IPS-20b (cell line): ENCODE measurements around the gene SMAD3.

Source experiments
- H3K27ac ChIP-seq: one replicate; pipeline ENCODE4 v1.5.1; 2013; ENCODE audit warnings: low read length
- H3K27me3 ChIP-seq: 2 replicates; pipeline ENCODE4 v1.6.1; 2013; ENCODE audit warnings: mild to moderate bottlenecking, low read length, inconsistent platforms; ENCODE audit not compliant: insufficient read depth
- H3K36me3 ChIP-seq: 2 replicates; pipeline ENCODE4 v1.6.1; 2013; ENCODE audit warnings: low read depth, mild to moderate bottlenecking, inconsistent platforms, low read length, moderate library complexity; ENCODE audit not compliant: insufficient read depth
- H3K4me1 ChIP-seq: 2 replicates; pipeline ENCODE4 v1.6.1; 2013; ENCODE audit warnings: mild to moderate bottlenecking, control low read depth, inconsistent platforms, low read length, moderate library complexity; ENCODE audit not compliant: insufficient read depth
- H3K4me3 ChIP-seq: 2 replicates; pipeline ENCODE4 v1.5.1; 2013; ENCODE audit warnings: mild to moderate bottlenecking, low read length, inconsistent platforms
- H3K9ac ChIP-seq: 2 replicates; pipeline ENCODE4 v1.6.1; 2013; ENCODE audit warnings: low read depth, mild to moderate bottlenecking, inconsistent platforms, low read length, moderate library complexity
- H3K9me3 ChIP-seq: 2 replicates; pipeline ENCODE4 v1.6.1; 2013; ENCODE audit warnings: mild to moderate bottlenecking, low read depth, low read length, inconsistent platforms; ENCODE audit not compliant: insufficient read depth

The SMAD3 gene

DNA sequence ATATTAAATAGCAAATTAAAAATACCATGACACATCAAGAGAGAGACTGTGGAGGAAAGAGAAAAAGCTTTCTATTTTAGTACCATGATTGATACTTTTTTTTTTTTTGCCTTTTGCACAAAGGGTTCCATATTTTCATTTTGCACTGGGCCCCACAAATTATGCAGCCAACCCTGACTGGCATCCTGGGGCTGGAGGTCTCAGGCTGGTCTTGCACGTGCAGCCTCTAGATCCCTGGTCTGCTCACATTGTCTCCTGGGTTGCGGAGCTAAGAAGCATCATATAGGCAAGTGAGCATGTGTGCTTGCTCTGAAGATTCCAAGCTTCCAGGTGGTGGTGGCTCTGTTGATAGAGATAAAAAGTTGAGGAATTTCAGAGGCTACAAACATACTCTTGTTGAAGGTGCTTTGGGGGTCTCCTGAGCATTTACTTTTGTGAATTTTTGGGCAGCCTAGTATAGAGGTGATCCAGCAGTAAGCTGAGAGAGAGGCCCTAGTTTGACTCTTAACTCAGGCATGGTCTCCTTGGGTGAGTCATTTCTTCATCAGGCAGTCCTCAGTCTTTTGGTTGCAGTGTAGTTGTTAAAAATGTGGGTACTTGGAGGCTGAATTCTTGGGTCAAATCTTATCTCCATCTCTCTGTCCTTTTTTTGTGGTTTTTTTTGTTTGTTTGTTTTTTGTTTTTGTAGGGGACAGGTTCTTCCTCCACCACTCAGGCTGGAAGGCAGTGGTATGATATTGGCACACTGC is 31.3 kb downstream of the SMAD3 start:
- Histone ChIP-seq H3K27me3 (no peaks in the 10 kb centered on the region), H3K4me1 (peaks cover 12% of the 10 kb centered on the region; the same call in 1 of the 2 replicates), H3K4me3 (no peak overlapping the region), H3K9ac (no peak overlapping the region), H3K9me3 (no peaks in the 10 kb centered on the region), H3K27ac (no peak overlapping the region), H3K36me3 (no peaks in the 10 kb centered on the region; the same call in 1 of the 2 replicates)

DNA sequence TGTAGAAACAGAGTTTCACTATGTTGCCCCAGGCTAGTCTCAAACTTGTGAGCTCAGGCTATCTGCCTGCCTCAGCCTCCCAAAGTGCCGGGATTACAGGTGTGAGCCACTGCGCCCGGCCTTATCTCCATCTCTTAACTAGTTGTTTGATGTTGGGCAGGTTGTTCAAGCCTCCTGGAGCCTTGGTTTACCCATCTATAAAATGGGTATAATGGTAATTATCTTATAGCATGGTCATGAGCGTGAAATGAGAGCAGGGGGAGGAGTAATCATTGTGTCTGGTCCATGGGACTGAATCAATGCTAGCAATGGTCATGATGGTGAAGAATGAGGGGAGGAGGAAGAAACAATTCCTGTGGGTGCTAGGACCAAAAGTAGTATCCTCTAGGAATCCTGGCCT is 32.0 kb downstream of the SMAD3 start:
- H3K9me3 ChIP-seq, result no peaks in the 10 kb centered on the region
- H3K9ac ChIP-seq, result no peak overlapping the region
- H3K4me3 ChIP-seq, result no peak overlapping the region
- H3K27ac ChIP-seq, result no peak overlapping the region
- H3K27me3 ChIP-seq, result no peaks in the 10 kb centered on the region
- peaks cover 5% of the 10 kb centered on the region; the same call in 1 of the 2 replicates for H3K4me1 ChIP-seq
- no peaks in the 10 kb centered on the region; the same call in 1 of the 2 replicates for H3K36me3 ChIP-seq

DNA sequence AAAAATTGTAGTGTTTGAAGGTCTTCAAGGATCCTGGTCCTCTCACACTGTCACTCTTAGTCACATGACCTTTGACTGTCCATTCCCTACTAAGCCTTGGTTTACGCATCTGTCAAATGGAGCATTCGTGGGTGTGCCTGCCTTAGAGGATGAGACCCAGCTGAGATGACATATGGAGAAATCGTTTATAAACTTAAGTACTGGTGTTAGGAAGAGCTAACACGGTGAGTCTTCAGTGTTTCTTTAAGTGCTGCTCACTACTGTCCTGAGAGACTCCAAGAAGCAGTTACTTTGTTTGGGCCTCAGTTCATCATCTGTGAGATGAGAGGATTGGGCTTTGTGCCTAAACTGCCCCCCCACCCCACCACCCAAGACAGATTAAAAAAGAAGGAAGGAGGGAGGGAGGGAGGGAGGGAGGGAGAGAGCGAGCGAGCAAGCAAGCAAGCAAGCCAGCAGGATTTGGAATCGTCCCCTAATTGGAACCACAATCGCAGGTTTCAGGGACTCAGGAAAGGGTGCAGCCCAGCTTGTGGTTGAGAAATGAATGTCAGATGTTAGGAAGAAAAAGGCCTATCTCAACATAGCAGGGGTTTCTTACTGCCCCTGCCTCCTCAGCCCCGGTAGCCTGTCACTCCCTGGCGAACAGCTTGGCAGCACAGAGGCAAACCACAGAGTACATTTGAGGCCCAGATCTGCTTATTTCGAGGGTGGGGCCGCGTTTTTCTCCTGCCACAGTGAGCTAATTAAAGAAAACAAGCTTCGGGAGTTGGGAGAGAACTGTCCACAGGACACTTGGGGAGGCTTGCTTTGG is 32.7 kb downstream of the SMAD3 start:
- H3K9ac ChIP-seq, result no peak overlapping the region
- H3K4me3 ChIP-seq, result no peak overlapping the region
- H3K36me3 ChIP-seq, result no peaks in the 10 kb centered on the region; the same call in 1 of the 2 replicates
- peaks cover 4% of the 10 kb centered on the region; the same call in 1 of the 2 replicates for H3K4me1 ChIP-seq
- H3K9me3 ChIP-seq, result no peaks in the 10 kb centered on the region
- H3K27me3 ChIP-seq, result no peaks in the 10 kb centered on the region
- H3K27ac ChIP-seq, result no peak overlapping the region

DNA sequence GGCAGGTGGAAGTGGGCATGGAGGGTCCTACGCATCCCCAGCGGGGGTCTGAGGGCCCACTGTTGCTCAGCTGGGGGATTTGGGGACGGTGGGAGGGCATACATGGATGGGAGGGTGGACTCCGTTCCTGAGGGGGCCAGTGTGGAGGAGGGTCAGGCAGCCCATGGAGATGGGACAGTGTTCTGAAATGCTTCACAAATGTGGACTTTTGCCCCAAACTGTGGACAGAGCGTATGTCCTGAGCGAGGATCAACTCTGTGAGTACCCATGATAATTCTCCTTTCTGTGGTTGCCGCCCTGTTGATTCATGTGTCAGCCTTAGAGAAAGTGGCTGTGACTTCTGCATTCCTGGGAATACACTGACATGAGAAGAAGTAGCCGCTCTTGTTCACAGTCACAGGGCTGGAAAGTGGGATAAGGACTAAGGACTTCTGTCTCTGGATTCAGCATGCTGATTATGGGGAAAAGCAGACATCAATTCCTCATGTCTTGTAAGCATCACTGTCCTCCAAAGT is 33.4 kb downstream of the SMAD3 start:
- no peak overlapping the region for H3K9ac ChIP-seq
- H3K36me3 ChIP-seq, result no peaks in the 10 kb centered on the region; the same call in 1 of the 2 replicates
- H3K4me3 ChIP-seq, result no peak overlapping the region
- no peaks in the 10 kb centered on the region for H3K27me3 ChIP-seq
- H3K9me3 ChIP-seq, result no peaks in the 10 kb centered on the region
- peaks cover 4% of the 10 kb centered on the region; the same call in 1 of the 2 replicates for H3K4me1 ChIP-seq
- H3K27ac ChIP-seq, result no peak overlapping the region

DNA sequence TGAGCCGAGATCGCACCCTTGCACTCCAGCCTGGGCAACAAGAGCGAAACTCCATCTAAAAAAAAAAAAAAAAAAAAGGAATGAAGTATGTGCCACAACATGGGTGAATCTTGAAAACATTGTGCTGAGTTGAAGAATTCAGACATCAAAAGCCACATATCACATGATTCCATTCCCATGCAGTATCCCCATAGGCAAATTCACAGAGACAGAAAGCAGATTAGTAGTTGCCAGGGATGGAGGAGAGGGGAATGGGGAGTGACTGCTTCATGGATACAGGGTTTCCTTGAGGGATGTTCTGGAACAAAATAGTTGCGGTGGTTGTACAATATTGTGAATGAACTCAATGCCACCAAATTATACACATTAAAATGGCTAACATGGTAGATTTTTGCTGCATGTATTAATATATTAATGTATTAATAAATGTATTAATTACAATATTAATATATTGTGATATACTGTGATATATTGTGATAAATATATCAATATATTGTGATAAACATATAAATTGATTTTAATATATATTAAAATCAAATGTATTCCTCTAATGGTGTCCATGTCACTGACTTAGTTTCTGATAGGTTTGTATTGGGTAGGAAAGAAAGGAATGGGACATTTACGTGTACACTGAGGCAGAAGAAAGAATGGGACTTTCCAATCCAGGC is 34.9 kb downstream of the SMAD3 start:
- Histone ChIP-seq H3K4me1 (peaks cover 4% of the 10 kb centered on the region; the same call in 1 of the 2 replicates), H3K4me3 (no peak overlapping the region), H3K9me3 (no peaks in the 10 kb centered on the region), H3K9ac (no peak overlapping the region), H3K27ac (no peak overlapping the region), H3K36me3 (no peaks in the 10 kb centered on the region; the same call in 1 of the 2 replicates), H3K27me3 (no peaks in the 10 kb centered on the region)

DNA sequence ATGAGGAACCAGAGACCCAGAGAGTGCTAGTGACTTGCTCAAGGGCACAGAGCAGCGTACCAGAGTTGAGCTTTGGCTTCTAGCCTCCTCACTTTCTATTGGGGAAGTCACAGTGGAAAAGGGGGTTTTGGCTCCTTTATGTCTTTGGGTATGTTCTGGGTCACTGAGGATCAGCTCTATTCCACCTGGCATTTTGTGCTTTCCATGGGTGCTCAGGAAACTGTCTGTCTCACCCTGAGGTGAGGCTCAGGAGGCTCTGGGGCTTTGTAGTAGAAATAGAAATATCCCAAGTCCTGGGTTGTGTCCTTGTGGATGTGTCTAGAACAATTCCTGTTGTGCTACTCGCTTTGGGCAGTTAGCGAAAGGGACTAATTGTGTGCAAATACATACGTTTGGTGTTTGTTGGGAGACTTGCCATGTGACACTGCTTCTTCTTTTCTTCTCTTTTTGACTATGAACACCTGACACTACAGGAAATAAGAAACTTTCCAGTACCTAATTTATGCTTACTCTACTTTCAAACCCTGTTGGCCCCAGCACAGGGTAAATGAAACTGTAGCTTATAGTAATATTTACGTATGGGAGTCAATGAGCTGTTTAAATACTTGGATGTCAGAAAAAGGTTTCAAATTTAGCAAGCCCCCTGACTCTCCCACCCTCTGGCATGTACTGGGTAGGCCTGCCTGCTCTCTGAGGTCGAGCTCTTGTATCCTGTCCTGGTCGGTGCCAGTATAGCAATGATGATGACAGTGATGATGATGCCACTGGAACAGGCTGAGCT is 35.6 kb downstream of the SMAD3 start:
- no peaks in the 10 kb centered on the region; the same call in 1 of the 2 replicates for H3K36me3 ChIP-seq
- H3K9ac ChIP-seq, result no peak overlapping the region
- no peak overlapping the region for H3K4me3 ChIP-seq
- no peak overlapping the region for H3K27ac ChIP-seq
- H3K4me1 ChIP-seq, result peaks cover 4% of the 10 kb centered on the region; the same call in 1 of the 2 replicates
- no peaks in the 10 kb centered on the region for H3K9me3 ChIP-seq
- H3K27me3 ChIP-seq, result no peaks in the 10 kb centered on the region

DNA sequence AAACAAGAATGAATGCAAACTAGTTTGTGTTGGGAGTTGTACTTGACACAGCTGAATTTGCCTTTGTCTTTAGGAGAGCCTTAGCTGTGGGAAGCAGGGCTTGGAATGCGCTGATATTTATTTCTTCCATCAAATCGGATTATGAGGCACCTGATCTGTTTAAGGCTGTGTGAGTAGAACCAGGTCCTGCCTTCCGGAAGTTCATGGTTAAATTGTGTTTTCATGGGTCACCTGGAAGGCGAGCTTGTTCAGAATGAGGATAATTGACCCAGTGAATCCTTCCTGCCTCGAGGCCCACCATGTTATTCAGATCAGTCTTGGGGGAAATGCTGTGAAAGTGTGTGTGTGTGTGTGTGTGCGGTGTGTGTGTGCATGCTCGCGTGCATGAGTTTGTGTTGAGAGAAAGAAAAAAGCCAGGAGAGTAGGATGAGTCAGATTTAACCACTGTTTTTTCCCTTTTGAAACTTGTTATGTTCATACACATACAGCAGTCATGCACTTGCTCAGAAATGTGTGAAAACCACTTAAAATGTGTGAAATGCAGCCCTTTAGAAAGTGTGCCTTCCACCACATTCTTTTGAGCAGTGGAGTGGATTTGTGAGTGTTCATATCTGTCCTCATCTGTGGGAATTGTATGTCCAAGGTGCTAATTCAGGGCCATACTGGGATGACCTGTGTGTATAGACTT is 36.7 kb downstream of the SMAD3 start:
- no peak overlapping the region for H3K9ac ChIP-seq

DNA sequence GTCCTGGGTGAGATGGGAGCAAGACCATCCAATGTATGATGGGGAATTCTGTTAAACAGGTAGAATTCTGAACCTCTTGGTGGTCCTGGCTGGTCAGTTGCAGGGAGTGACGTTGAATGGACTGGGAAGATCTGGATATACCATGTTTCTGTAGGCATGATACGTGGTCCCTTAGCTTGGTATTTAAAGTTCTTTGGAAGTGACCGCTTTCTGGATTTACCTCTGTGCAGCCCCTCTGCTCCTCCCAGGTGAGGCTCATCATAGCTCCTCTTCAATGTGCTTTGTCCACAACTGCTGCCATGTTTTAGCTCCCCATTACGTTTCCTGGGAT is 37.2 kb downstream of the SMAD3 start:
- Histone ChIP-seq H3K27ac (no peak overlapping the region), H3K9me3 (no peaks in the 10 kb centered on the region), H3K4me3 (no peak overlapping the region), H3K4me1 (peaks cover 4% of the 10 kb centered on the region; the same call in 1 of the 2 replicates), H3K9ac (no peak overlapping the region), H3K36me3 (no peaks in the 10 kb centered on the region), H3K27me3 (no peaks in the 10 kb centered on the region)

More for the DNA sequence above, 36.7 kb downstream of the SMAD3 start:
- no peak overlapping the region for H3K27ac ChIP-seq
- H3K27me3 ChIP-seq, result no peaks in the 10 kb centered on the region
- peaks cover 4% of the 10 kb centered on the region; the same call in 1 of the 2 replicates for H3K4me1 ChIP-seq
- no peaks in the 10 kb centered on the region for H3K9me3 ChIP-seq
- H3K4me3 ChIP-seq, result no peak overlapping the region
- no peaks in the 10 kb centered on the region for H3K36me3 ChIP-seq

DNA sequence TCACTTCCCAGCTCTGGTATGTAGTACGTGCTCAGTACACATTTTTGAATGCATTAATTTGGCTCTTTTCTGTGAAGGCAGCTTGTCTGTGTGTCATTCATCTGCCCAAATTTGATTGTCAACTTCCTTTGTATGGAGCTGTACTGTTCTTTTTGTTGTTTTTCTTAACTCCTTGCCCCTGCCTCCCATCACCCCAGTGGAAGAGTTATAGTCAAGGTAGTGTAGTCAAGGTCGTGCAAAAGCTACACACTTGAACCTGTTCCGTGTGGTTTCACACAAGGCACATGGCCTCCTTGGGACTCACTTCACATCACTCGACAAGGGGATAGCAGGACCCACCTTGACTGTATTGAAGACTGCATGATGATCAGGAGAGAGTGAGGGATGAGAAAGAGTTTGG is 37.6 kb downstream of the SMAD3 start:
- Histone ChIP-seq H3K9me3 (no peaks in the 10 kb centered on the region), H3K27ac (no peak overlapping the region), H3K9ac (no peak overlapping the region), H3K27me3 (no peaks in the 10 kb centered on the region), H3K36me3 (no peaks in the 10 kb centered on the region), H3K4me3 (no peak overlapping the region), H3K4me1 (peaks cover 4% of the 10 kb centered on the region; the same call in 1 of the 2 replicates)

DNA sequence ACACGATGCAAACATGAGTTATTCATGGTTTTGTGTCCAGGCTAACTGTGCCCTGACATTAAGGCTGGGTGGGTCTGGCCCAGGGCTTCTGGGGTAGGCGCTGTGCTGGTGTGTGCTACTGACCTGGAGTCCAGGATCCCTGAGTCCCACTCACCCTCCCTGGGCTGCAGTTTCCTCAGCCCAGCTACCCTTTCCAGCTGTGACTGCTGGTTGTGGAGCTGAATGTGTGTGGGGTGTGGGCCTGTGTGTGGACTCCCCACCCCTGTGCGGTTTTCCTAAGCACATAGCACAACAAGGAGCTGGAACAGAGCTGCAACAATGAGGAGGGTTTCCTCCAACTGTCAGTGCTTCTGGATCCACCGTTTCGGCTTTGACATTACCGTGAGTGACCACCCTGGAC is 38.0 kb downstream of the SMAD3 start:
- no peak overlapping the region for H3K27ac ChIP-seq
- peaks cover 4% of the 10 kb centered on the region; the same call in 1 of the 2 replicates for H3K4me1 ChIP-seq
- no peaks in the 10 kb centered on the region for H3K9me3 ChIP-seq
- no peaks in the 10 kb centered on the region for H3K36me3 ChIP-seq
- H3K9ac ChIP-seq, result no peak overlapping the region
- H3K27me3 ChIP-seq, result no peaks in the 10 kb centered on the region
- no peak overlapping the region for H3K4me3 ChIP-seq
